AG20443 (cell line): Measurements from ENCODE around the gene DCBLD1.

Experiments
- DNase-seq: peaks from one replicate; pipeline ENCODE4 v3.0.0; 2012; ENCODE audit warnings: low spot score, mixed read lengths

DCBLD1 gene

GRCh38 chr6:117558818-117559217, 76.3 kb downstream of the DCBLD1 start:
- no peak for DNase-seq

- DNase-seq = no peak
These were observed 76.8 kb downstream of the DCBLD1 start for GRCh38 chr6:117559299-117559698.

- DNase-seq = no peak
These were observed 78.7 kb downstream of the DCBLD1 start for GRCh38 chr6:117561128-117561527.

- DNase-seq = no peak
These were observed 82.2 kb downstream of the DCBLD1 start for GRCh38 chr6:117564681-117565080.

GRCh38 chr6:117568247-117568646, 85.8 kb downstream of the DCBLD1 start:
- no peak for DNase-seq

GRCh38 chr6:117568831-117569410, 86.4 kb downstream of the DCBLD1 start:
- DNase-seq = no peak

- no peak for DNase-seq
These were observed 90.7 kb downstream of the DCBLD1 start for GRCh38 chr6:117573006-117573680.

GRCh38 chr6:117574198-117574597, 91.7 kb downstream of the DCBLD1 start:
- DNase-seq = no peak

- DNase-seq = no peak
These were observed 103.2 kb downstream of the DCBLD1 start for GRCh38 chr6:117585647-117586046.

GRCh38 chr6:117590447-117590846, 108.0 kb downstream of the DCBLD1 start:
- DNase-seq = no peak

GRCh38 chr6:117591405-117591804, 108.9 kb downstream of the DCBLD1 start:
- DNase-seq = peak; percentile 7

- DNase-seq = no peak
These were observed 110.7 kb downstream of the DCBLD1 start for GRCh38 chr6:117592983-117593759.

- DNase-seq = no peak
These were observed 112.8 kb downstream of the DCBLD1 start for GRCh38 chr6:117595099-117595923.

GRCh38 chr6:117597755-117598154, 115.3 kb downstream of the DCBLD1 start:
- DNase-seq = no peak
